Hippocampal formation (tissue), 2 donors: ENCODE data around the gene ITGB5.

Experiments used
- DNase-seq, 2 donors: peaks; one replicate each; lab custom pipeline; 2025; lab: John Stamatoyannopoulos, UW

The ITGB5 gene

DNA sequence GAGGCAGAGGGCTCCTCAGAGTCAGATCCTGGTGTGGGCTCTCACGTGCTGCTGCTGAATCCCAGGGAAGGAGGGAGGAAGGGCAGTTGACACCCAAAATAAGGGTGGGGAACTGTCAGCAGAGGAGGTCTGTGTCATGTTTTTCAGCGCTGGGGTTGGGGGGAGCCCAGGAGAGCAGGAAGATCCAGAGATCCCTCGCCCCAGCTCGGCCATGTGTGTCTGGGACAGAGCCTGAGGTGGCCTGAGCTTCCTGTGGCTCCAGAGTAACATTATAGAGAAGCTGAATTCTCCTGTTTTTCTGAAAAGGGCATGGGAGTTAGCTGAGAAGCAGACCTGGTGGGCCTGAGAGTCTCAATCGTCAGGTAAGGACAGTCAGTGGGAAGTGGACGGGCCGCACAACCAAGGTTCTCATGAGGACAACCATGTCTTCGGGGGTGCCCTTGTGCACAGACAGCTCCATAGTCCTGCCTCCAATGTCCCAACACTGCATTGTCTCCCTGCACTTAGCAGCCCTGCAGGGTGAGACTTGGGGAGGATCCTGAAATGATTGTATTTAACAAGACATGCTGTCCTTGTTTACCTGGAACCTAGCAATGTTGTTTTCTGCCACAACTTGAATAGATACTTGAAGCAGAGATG, 138.5 kb downstream of the ITGB5 start:
- DNase-seq, result no peak

DNA sequence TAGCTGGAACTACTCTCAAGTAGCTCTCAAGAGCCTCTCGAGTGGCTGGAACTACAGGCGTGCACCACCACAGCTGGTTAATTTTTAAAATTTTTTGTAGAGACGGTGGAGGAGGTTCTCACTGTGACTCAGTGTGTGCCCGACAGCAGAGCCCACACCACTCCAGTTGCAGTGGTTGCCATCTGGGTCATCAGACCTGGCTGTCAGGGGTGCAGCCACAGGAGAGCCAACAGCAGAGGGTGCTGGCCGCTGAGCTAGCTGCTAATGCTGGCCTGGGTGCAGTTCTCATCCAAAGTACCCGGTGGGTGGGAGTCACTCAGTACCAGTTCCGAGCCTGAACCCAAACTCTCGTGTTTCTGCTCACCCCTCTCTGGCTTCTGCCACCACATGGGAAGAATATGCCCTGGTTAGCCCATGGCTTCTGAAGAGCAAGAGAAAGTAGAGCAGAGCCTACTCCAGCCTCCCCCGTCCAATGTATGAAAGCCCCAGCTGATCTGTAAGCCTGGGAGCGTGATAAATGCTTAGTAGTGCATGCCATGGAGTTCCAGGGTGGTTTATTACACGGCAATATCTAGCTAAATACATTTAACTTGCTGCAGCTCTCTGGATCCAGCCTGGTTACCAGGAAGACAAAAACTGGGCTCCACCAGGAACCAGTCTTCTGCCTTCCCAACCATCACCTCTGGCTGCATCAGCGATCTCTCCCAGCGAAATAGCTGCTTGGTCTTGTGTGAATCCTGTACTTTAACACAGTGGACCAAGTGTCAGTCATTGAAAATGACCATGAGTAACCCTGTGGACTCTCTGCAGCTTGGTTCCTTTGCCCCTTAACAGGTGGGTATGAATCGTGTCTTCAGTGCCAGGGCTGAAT, 139.8 kb downstream of the ITGB5 start:
- DNase-seq, result no peak

DNA sequence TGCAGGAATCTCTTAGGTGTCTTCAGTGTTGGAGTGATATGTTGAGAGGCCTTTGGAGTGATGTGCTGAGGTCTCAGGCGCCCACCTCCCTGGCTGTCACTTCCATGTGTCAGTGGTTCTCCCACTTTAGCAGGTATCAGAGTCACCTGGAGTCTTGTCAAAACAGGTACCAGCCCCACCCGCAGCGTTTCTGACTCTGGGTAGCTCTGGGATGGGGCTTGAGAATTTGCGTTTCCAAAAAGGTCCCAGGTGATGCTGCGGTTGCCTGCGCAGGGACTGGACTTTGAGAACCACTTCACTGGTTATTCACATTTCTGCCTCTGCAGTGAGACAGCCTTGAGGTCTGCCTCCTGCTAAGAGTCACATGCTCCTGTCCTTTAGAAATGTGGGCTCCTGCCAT, 141.4 kb downstream of the ITGB5 start:
- DNase-seq, result no peak

DNA sequence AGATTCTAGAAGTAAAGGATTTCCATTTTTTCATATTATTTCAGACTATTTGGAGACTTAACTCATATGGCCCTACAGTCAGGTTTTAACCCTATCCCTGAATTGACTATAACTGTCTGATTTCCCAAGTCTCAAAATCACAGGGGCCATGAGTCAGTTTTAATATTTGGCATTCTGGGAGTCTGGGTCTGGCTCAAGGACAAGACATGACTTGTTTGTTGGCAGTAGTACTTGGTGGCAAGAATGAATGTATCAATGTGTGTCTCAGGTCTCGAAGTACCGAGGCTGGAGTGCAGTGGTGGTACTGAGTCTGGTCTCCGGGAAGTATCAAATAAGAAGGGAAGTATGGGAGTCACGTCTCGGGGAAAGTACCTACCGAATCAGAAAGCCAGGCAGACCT, 146.1 kb downstream of the ITGB5 start:
- DNase-seq, result no peak

DNA sequence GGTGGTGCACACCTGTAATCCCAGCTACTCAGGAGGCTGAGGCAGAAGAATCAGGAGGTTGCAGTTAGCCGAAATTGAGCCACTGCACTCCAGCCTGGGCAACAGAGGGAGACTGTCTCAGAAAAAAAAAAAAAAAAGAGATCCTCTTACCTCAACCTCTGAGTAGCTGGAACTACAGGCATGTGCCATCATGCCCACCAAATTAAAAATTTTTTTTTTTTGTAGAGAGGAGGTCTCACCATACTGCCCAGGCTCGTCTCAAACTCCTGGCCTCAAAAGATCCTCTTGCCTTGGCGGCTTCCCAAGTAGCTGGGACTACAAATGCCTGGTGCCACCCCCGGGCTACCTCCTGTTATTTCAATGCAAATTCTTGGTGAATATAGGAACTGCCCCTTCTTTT, 155.4 kb downstream of the ITGB5 start:
- DNase-seq, result no peak

DNA sequence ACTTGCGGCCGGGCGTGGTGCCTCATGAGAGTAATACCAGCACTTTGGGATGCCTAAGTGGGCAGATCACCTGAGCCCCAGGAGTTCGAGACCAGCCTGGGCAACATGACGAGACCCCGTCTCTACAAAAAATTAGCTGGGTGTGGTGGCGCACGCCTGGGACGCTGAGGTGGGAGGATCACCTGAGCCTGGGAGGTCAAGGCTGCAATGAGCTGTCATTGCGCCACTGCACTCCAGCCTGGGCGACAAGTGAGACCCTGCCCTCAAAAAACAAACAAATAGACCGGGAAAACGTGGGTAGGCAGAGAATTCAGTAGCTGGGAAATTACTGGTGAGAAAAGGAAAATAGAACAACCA, 156.2 kb downstream of the ITGB5 start:
- DNase-seq, result no peak

DNA sequence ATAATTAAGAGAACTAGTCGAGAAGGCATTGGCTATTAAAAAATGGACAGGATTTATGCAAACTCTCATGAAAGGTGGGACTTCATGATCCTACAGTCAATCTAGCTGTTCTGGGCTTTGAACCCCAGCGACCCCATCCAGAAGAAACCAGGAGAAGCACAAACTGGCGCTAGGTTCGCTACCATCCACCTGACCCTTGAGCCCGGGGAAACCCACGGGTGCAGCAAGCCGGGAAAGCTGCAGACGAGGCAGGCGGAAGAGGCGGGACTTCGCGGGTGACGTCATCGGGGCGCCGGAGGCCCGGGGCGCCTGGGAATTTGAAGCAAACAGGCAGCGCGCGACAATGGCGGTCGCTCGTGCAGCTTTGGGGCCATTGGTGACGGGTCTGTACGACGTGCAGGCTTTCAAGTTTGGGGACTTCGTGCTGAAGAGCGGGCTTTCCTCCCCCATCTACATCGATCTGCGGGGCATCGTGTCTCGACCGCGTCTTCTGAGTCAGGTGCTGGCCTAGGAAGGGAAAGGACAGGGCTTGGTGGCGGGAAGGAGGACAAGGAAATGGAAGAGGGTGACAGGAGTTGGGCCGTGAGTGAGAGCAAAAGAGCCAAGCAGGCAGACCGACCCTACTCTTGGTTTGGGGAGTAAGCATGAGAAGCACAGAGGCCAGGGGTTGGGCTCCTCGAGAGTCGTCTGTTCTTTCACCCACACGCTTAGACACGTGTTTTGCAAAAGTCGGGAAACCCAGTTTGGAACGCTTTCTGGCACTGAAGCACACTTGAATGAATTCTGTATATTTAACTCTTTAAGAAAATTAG, 156.8 kb downstream of the ITGB5 start, which contains the start of gene UMPS:
TSS of gene UMPS (plus strand) at position 324 of the 812 bp plus-strand sequence. CDS start at position 344, 20 bp downstream.
- DNase-seq, result peak; percentile 80

DNA sequence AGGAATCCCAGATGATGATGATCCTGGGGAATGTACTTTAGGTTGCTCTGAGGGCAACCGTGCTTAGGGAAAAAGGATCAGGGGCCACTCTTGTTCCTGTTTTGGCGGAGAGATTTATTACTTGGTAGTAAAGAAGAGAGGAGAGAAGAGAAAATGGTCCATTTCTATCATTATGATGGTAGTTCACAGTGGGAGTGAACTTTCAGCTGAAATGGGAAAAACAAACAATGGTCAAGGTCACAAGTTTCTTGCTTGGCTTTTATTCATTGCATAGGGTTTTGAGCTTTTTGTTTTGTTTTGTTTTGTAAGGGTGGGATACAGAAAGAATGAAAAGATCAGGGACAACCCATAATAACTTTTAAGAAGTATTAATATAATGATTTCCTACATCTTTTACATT, 164.6 kb downstream of the ITGB5 start:
- no peak for DNase-seq

DNA sequence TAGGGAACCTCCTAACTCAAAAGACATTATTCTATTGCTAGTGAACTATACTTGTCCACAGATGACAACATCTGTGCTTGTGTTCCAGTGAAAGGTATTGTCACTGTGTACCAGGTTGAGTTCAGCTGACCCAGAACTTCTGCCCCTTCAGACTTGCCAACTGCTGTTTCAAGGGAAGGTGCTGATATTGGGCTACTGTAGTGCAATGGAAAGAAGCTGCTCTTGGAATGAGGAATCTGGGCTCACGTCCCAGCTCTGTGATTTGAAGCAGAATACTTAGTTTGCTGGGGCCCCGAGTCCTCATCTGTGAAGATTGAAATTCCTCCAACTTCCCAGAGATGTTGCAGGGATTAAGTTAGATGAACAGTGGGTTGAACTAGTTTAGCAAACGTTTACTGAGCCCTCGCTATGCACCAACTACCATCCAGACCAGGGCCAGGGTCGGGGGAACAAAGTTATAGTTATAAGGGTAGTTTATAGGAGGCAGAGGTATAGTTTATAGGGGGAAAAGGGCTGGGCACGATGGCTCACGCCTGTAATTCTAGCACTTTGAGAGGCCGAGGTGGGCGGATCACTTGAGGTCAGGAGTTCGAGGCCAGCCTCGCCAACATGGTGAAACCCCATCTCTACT, 172.8 kb downstream of the ITGB5 start:
- DNase-seq, result no peak
